Inflammatory macrophage treated with lipopolysaccharide for 4 hours (primary cell): Measurements from ENCODE around the gene EBF3.

ENCODE experiments used
- DNase-seq: peaks from one replicate; pipeline ENCODE4 v3.0.0-alpha.2; 2020

EBF3 gene

DNA sequence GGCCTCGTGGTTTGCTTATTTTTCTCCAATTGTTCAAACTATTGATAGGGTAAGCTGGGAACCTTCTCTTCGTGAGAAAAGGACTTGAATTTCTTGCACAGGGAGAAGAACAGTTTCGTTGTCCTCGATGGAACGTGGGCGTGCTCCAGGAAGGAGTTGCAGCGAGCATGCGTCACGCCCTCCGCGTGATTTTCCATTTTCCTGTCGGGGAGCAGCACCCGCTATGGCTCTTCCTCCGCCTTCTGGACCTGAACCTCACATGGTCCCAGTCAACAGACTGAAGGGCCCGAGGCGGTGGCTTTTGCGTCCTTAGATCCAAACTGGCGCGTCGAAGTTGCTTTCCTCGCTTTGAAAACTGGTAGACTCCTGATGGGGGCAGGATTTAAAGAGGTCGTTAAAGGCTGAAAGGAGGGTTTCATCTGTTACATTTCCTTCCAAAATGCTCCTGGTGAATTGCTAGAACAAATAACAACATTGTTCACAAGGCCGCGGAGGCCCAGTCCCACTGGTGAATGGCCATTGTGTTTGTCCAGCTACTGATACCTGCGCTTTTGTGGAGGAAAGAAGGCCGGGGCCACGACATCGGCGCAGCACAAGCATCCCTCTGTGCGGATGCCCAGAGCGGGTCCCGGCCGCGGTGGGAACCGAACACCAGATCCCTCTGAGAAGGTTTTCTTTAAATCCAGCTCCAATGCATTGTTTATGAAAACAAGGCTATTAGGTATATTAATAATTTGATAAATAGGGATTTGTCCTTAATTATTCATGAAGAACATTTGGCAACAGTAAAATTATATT is 75.9 kb downstream of the EBF3 start:
- no peak for DNase-seq

GRCh38 chr10:129887381-129887905 is 76.6 kb downstream of the EBF3 start:
- no peak for DNase-seq

- DNase-seq = no peak
These were observed 77.8 kb downstream of the EBF3 start for GRCh38 chr10:129886263-129886662.

GRCh38 chr10:129885526-129885925 is 78.5 kb downstream of the EBF3 start:
- DNase-seq = no peak

DNA sequence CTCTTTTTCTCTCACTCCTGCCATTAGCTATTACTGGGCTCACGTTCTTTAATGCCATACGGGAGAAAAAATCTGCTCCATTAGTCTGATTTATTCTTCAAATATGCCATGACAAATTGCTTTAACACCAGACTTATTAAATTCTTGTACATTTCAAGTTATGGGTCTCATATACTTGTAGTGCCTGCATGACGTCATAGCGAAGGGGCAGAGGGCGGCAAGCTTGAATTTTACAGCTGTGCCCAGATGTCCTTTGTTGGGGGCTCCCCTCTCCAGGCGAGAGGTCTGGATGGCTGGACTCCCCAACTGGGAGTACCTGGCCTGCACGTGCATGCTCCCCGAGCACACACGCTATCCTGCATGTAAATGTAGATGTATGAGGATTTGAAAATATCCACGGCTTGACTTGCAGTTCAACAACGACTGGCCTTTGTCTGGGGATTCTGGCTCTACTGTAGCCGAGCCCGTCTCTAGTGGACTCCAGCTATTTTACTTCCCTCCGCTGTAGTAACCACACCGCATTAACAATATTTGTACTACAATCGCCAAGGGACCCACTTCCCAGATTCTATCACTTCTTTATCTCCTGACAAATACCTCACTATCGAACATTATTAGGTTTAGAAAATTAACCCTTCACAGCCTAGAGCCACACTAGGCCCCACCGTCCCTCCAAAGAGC is 79.5 kb downstream of the EBF3 start:
- no peak for DNase-seq

DNA sequence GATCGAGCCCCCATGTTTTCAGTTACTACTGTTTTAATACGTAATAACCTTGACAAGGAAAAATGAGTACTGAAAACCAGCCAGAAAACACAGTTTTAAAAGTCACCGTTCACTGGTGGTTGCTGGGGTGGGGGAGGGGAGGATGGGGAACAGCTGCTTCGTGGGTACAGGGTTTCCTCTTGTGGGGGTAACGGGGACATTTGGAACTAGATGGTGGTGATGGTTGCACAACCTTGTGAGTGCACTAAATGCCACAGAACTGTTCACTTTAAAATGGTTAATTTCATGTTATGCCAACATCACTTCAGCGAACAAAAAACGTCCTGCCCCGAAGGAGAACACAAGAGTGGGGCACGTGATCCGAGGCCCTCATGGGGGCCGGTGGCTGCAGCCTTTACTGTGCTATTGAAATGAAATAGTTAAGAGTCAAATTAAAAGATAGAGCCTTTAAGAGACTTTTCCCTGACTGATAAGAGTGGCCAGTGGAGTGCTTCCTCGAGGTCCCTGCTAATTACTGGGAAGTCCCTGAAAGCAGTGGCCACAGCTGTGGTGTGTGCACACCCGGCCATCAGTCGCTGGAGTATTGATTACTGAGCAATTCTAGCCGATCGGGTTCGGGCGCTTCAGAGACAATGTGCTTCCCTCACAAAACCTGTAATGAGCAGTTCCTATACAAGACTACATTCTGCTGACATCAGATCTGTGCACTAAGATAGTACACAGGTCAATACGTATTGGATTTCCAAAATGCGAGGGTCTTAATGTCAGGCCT is 80.3 kb downstream of the EBF3 start:
- no peak for DNase-seq

DNA sequence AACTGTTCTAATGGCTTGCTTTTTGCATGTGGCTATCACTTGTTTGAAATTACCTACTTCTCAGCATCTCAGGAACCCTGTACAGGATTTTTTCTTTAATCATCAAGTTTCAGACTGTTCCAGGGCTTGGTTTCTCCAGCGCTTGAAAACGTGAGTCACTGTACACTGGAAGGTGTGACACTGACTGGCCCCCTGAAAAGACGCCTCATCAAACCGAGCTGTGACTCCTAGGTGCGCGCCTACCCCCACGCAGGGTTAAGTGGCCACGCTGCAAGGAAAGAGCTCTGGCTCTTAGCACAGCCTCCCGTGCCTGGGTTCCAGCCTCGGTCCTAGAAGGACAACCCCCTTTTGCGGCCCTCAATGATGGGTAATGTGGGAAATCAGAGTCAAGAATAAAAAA is 81.0 kb downstream of the EBF3 start:
- DNase-seq = no peak

- no peak for DNase-seq
These were observed 81.6 kb downstream of the EBF3 start for GRCh38 chr10:129882291-129883010.

DNA sequence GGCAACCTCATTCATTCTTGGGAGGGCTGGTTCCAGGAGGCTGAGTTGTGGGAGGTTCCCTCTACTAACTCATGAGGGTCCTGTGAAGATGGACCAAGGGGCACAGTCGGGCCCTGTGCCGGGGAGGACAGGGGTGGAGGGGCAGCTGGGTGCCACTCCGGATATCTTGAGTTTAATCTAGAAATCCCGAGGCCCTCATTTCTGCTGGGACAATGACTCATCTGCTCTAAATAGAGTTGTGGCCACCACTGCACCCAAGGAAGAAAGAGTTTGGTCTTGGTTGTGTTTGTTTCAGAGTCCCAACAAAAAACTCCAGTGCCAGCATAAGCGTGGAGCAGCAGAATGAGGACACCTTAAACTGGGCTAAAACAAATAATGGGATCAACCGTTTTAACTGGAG is 82.4 kb downstream of the EBF3 start:
- DNase-seq = no peak

GRCh38 chr10:129880191-129880870 is 83.7 kb downstream of the EBF3 start:
- no peak for DNase-seq

GRCh38 chr10:129879655-129880054 is 84.4 kb downstream of the EBF3 start:
- no peak for DNase-seq

GRCh38 chr10:129878835-129879234 is 85.2 kb downstream of the EBF3 start:
- DNase-seq = no peak

- peak; percentile 17 for DNase-seq
These were observed 86.2 kb downstream of the EBF3 start for GRCh38 chr10:129877773-129878371.

DNA sequence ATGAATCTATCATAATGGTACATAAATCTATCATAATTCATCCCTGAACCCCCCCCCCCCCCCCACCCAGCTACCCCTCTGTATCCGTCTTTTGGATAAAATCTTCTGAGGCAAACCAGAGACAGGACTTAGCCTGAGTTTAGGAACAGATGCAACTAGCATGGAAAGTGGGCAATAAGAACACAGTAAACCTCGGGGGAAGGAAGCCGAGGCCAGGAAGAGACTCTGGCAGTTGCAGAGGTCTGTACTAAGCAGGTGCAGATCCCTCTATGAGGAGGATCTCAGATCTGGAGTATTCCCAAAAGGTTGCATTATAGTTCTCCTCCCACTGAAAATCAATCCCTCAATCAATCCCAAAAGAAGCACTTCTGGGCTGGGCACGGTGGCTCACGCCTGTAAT is 87.2 kb downstream of the EBF3 start:
- DNase-seq = no peak

DNA sequence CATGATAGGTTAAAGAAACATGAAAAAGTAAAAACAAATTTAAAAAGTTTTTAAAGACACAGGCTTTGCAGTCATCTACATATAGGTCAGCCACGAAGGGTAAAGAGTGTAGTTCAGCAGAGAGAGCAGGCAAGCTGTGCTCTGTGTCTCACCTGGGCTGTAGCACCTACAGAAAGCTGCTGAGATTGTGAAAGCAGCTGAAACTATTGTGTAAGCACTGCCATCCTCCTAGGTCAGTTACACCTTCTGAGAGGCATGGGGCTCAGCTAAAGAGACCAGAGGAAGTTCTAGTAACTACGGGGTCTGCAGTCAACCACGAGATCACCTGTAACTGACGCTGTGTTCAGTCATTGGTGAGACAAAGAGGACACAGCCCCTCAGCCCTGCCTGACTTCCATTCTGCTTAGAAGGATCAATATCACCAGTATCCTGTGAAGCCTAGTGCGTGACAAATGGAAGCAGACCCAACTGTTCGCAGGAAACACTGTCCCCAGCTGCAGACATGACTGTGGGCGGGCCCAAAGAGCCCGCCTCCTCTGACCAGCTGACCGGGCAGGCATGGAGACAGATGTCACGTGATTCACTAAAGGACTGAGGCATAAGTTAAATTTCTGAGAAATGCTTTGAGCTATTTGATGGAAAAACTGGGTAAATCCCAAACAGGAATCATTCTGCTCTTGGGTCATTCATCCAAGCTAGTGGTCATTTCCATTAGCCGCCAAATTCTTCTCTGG is 87.9 kb downstream of the EBF3 start:
- DNase-seq = no peak

GRCh38 chr10:129873351-129873750 is 90.7 kb downstream of the EBF3 start:
- DNase-seq = no peak

DNA sequence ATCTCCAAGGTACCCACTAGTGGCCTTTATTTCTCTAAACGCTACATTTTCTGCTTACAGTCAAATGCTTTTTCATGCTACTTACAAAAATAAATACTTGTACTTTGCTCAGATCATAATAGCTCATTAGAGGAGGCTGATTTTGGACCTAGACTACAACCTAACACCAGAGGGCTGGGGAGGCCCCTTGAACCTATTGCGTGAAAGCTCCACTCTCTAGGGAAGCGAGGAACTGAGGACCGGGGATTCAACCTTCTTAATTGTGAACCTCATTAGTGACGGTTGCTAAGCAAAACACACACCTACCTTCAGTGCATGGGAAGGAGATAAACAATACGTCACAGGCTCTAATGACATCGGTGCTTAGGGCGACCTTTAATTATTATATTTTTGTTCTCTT is 92.1 kb downstream of the EBF3 start:
- DNase-seq = no peak

- no peak for DNase-seq
These were observed 93.0 kb downstream of the EBF3 start for GRCh38 chr10:129870961-129871621.

DNA sequence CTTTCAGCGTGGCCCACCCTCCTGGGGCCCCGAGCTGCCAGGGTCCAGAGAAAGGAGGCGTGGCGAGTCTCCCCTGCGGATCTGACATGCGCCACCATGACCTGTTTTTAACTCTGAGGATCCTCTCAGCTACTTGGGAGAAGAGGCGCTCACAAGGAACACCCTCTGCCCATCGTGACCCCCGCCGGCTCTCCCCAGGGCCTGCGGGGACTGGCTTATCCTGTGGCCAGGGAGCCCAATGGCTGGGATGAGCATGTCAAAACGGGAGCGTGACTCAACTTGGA is 93.7 kb downstream of the EBF3 start:
- DNase-seq = no peak

DNA sequence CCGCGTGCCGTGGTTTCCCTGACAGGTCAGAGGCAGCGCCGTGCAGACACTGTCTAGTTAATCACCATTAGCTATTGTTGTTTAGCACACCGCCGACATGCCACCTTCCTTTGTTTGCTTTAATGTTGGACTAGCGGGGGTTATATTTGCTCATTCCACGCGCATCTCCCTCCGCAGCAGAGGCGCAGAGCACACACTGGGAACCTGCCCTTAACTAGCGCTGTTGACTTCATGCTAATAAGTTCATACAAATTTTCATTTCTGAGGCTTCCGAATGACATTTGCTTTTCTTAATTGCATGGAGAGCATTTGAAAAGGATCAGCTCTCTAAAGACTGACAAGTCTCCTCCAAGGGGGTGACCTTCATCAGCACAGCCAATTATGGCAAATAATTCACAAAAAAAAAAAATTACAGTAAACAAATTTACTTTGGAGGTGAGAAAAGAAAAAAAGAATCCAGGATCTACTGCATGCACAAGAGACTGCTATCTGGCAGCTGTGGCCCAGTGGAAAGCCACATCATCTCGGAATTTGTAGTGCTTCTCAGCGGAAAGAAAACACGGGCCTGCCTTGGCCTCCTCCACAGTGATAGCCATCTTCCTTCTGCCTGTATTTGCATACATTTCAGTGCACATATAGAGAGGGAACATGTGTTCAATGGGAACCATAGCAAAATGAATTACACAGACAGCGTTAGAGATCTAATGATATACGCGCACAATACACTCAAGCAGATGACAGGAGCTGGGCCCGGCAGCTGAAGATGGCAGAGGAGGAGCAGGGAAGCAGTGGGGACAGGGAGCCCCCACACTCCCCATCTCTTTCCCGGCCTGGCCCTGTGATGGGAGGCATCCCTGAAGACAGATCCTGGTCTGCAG is 94.2 kb downstream of the EBF3 start:
- DNase-seq = no peak
